ENCODE measurements around the gene MYT1. TPM values are rescaled to one million over a fixed set of nuclear protein-coding genes. Genes with fewer than 3 reads are reported as not detected.

Gene MYT1
- polyA plus RNA-seq, 3 donors: not detected

DNA sequence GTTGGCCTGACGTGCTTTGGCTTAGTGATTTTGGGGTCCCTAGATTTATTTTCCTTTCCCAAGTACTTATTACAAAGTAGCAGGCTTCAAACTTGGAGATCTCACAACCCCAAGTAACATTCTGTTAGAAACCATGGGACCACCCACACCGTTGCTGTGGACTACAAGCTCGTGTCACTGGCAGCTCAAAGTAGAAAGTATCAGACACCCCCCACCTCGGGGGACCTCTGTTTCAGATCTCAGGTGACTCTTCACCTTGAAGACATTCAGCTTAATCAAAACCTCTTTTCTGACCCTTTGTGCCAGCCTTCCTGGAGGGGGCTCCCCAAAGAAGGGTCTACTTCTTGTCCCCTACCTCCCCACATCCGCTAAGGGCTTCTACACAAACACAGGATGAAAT lies 15.7 kb upstream of the MYT1 start:
- intact Hi-C loops (cut with micrococcal nuclease): no loop called here
- TF ChIP-seq, protein P1, sequence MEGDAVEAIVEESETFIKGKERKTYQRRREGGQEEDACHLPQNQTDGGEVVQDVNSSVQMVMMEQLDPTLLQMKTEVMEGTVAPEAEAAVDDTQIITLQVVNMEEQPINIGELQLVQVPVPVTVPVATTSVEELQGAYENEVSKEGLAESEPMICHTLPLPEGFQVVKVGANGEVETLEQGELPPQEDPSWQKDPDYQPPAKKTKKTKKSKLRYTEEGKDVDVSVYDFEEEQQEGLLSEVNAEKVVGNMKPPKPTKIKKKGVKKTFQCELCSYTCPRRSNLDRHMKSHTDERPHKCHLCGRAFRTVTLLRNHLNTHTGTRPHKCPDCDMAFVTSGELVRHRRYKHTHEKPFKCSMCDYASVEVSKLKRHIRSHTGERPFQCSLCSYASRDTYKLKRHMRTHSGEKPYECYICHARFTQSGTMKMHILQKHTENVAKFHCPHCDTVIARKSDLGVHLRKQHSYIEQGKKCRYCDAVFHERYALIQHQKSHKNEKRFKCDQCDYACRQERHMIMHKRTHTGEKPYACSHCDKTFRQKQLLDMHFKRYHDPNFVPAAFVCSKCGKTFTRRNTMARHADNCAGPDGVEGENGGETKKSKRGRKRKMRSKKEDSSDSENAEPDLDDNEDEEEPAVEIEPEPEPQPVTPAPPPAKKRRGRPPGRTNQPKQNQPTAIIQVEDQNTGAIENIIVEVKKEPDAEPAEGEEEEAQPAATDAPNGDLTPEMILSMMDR (IDR thresholded peaks at IDR 0.05): no peak
- peaks cover 0 to 7% (median 0%) of the 10 kb centered on the region in 3 donors for H3K27me3 Mint-ChIP-seq (ENCODE audit: low read depth in 3 of 3)
- H3K4me2 ChIP-seq (replicated peaks; ENCODE audit: extremely low read depth, low read length, poor library complexity, severe bottlenecking): no peak overlapping the region
- no peaks in the 10 kb centered on the region for H3K79me2 ChIP-seq (ENCODE audit: insufficient read depth, low read length)
- no peaks in the 10 kb centered on the region for H3K4me1 Mint-ChIP-seq
- peaks cover 19 to 35% (median 20%) of the 10 kb centered on the region in 7 donors for H3K9me3 Mint-ChIP-seq
- H3K4me3 Mint-ChIP-seq: no peak overlapping the region
- H3K36me3 ChIP-seq (replicated peaks in 1 of 2; ENCODE audit: control insufficient read depth in 1 of 2, insufficient read depth in 2 of 2, low read length in 2 of 2): no peaks in the 10 kb centered on the region
- H3K4me3 ChIP-seq (replicated peaks in 1 of 3; ENCODE audit: low read depth in 2 of 3, low read length in 3 of 3): no peak overlapping the region
- H3K27me3 ChIP-seq (ENCODE audit: control insufficient read depth in 2 of 2, insufficient read depth in 2 of 2, low read length in 2 of 2): no peaks in the 10 kb centered on the region
- H3K27ac Mint-ChIP-seq: no peak overlapping the region
- H3K4me1 ChIP-seq (ENCODE audit: control insufficient read depth in 1 of 2, insufficient read depth in 2 of 2, low read length in 2 of 2): no peaks in the 10 kb centered on the region
- DNase-seq: no peak
- H3K9ac ChIP-seq (ENCODE audit: insufficient read depth, low read length, poor library complexity, severe bottlenecking): no peak overlapping the region
- WGBS (ENCODE audit: insufficient coverage): 68% methylated on average over 3 of the region's 5 CpGs
- no peaks in the 10 kb centered on the region for H4K20me1 ChIP-seq (ENCODE audit: insufficient read depth, low read length)
- H3K9me3 ChIP-seq (replicated peaks in 1 of 2; ENCODE audit: control insufficient read depth in 1 of 2, insufficient read depth in 1 of 2, low read length in 2 of 2): peaks cover 26 to 34% of the 10 kb centered on the region in 2 donors
- H3K27ac ChIP-seq (ENCODE audit: low read depth in 1 of 2, low read length in 2 of 2): no peak overlapping the region
- H3K36me3 Mint-ChIP-seq: no peaks in the 10 kb centered on the region
- no peak overlapping the region for H2AFZ ChIP-seq (ENCODE audit: insufficient read depth, low read depth, low read length, poor library complexity, severe bottlenecking)

- Histone ChIP-seq H3K79me2 (ENCODE audit: insufficient read depth, low read length) (no peaks in the 10 kb centered on the region), H3K4me1 (ENCODE audit: control insufficient read depth in 1 of 2, insufficient read depth in 2 of 2, low read length in 2 of 2) (no peaks in the 10 kb centered on the region), H2AFZ (ENCODE audit: insufficient read depth, low read depth, low read length, poor library complexity, severe bottlenecking) (no peak overlapping the region), H3K27me3 (ENCODE audit: control insufficient read depth in 2 of 2, insufficient read depth in 2 of 2, low read length in 2 of 2) (no peaks in the 10 kb centered on the region), H3K4me2 (replicated peaks; ENCODE audit: extremely low read depth, low read length, poor library complexity, severe bottlenecking) (no peak overlapping the region), H3K4me3 (replicated peaks in 1 of 3; ENCODE audit: low read depth in 2 of 3, low read length in 3 of 3) (no peak overlapping the region), H3K27ac (ENCODE audit: low read depth in 1 of 2, low read length in 2 of 2) (no peak overlapping the region), H3K36me3 (replicated peaks in 1 of 2; ENCODE audit: control insufficient read depth in 1 of 2, insufficient read depth in 2 of 2, low read length in 2 of 2) (no peaks in the 10 kb centered on the region), H4K20me1 (ENCODE audit: insufficient read depth, low read length) (no peaks in the 10 kb centered on the region), H3K9ac (ENCODE audit: insufficient read depth, low read length, poor library complexity, severe bottlenecking) (no peak overlapping the region), H3K9me3 (replicated peaks in 1 of 2; ENCODE audit: control insufficient read depth in 1 of 2, insufficient read depth in 1 of 2, low read length in 2 of 2) (peaks cover 21 to 34% of the 10 kb centered on the region in 2 donors)
- H3K27me3 Mint-ChIP-seq (ENCODE audit: low read depth in 3 of 3): peaks cover 0 to 7% (median 0%) of the 10 kb centered on the region in 3 donors
- no peaks in the 10 kb centered on the region for H3K4me1 Mint-ChIP-seq
- TF ChIP-seq, protein P1 (IDR thresholded peaks at IDR 0.05): no peak
- H3K4me3 Mint-ChIP-seq: no peak overlapping the region
- no peak overlapping the region for H3K27ac Mint-ChIP-seq
- no peak for DNase-seq
- intact Hi-C loops (cut with micrococcal nuclease): no loop called here
- no peaks in the 10 kb centered on the region for H3K36me3 Mint-ChIP-seq
- no CpG with 5 or more reads among the region's 7 CpGs for WGBS (ENCODE audit: insufficient coverage)
- peaks cover 18 to 32% (median 20%) of the 10 kb centered on the region in 7 donors for H3K9me3 Mint-ChIP-seq
Observed at GRCh38 chr20:64149141-64149540, 15.1 kb upstream of the MYT1 start.

Measured in CD14-positive monocyte (primary cell).